HepG2 (cell line): ENCODE results near the gene DENND5B. TPM values are rescaled to one million over a fixed set of nuclear protein-coding genes. Genes with fewer than 3 reads are reported as not detected.
A peak's percentile ranks its signal among the peaks of the same experiment; 100 is the strongest.

Source experiments
- ADNP ChIP-seq: sonication (generic); formaldehyde crosslinking; IDR thresholded peaks from 2 replicates; pipeline ENCODE4 v1.4.0; 2020; ENCODE audit warnings: missing genetic modification reagents
- ASH2L ChIP-seq: fragments of 300-600, 200-600 bp; sonication (generic); IDR thresholded peaks from 2 replicates; pipeline ENCODE4 v1.7.0; 2017; ENCODE audit warnings: low read depth, mild to moderate bottlenecking, moderate library complexity, mixed read lengths, low read length; ENCODE audit not compliant: insufficient read length
- EP300 ChIP-seq, 3 experiments: sonication (generic) in 1 of 3; formaldehyde crosslinking in 1 of 3; IDR thresholded peaks; 2 replicates each; pipeline versions ENCODE4 v1.5.1 to v1.6.1; 2011 to 2020; ENCODE audit warnings: low read depth in 2 of 3, low read length in 2 of 3, borderline replicate concordance in 1 of 3, improper control_type of control experiment in 1 of 3, mild to moderate bottlenecking in 1 of 3, missing genetic modification reagents in 1 of 3, moderate library complexity in 1 of 3
- KAT7 ChIP-seq: IDR thresholded peaks from 2 replicates; pipeline ENCODE4 v1.6.1; 2018; ENCODE audit warnings: borderline replicate concordance, missing compliant biosample characterization
- NAIF1 ChIP-seq: sonication (generic); formaldehyde crosslinking; IDR thresholded peaks from 2 replicates; pipeline ENCODE4 v1.5.0; 2020; ENCODE audit warnings: mild to moderate bottlenecking, missing genetic modification reagents, borderline replicate concordance
- RAD51 ChIP-seq: fragments of 450-650 bp; IDR thresholded peaks from 2 replicates; pipeline ENCODE4 v1.6.1; 2016; ENCODE audit warnings: borderline replicate concordance
- REPIN1 ChIP-seq: sonication (generic); formaldehyde crosslinking; IDR thresholded peaks from 2 replicates; pipeline ENCODE4 v1.8.0; 2022; ENCODE audit warnings: missing genetic modification reagents, low read depth, mild to moderate bottlenecking, borderline replicate concordance
- TARDBP ChIP-seq: sonication (generic); formaldehyde crosslinking; IDR thresholded peaks from 2 replicates; pipeline ENCODE4 v1.8.0; 2022; ENCODE audit warnings: mild to moderate bottlenecking, missing genetic modification reagents
- TMF1 ChIP-seq: sonication (generic); formaldehyde crosslinking; IDR thresholded peaks from 2 replicates; pipeline ENCODE4 v1.8.1; 2022; ENCODE audit warnings: low read depth, missing genetic modification reagents
- U2AF1 ChIP-seq: fragments of 200-400 bp; formaldehyde crosslinking; optimal IDR thresholded peaks from 2 replicates; pipeline ENCODE3; 2017; ENCODE audit warnings: mild to moderate bottlenecking, low read depth, low read length
- ZBTB10 ChIP-seq: sonication (generic); formaldehyde crosslinking; IDR thresholded peaks from 2 replicates; pipeline ENCODE4 v1.4.0; 2020; ENCODE audit warnings: missing genetic modification reagents, borderline replicate concordance
- ZBTB2 ChIP-seq: sonication (generic); formaldehyde crosslinking; IDR thresholded peaks from 2 replicates; pipeline ENCODE4 v1.8.0; 2022; ENCODE audit warnings: low read depth, missing genetic modification reagents
- ZBTB7A ChIP-seq: sonication (generic); formaldehyde crosslinking; IDR thresholded peaks from 2 replicates; pipeline ENCODE4 v1.8.0; 2022; ENCODE audit warnings: mild to moderate bottlenecking, missing genetic modification reagents
- ZNF557 ChIP-seq: sonication (generic); formaldehyde crosslinking; IDR thresholded peaks from 2 replicates; pipeline ENCODE4 v1.4.0; 2020; ENCODE audit warnings: missing genetic modification reagents
- ZNF704 ChIP-seq: sonication (generic); formaldehyde crosslinking; IDR thresholded peaks from 2 replicates; pipeline ENCODE4 v1.8.1; 2023; ENCODE audit warnings: mild to moderate bottlenecking, inconsistent platforms, moderate library complexity, missing genetic modification reagents, borderline replicate concordance
- polyA plus RNA-seq, 8 experiments: library from polyadenylated mRNA; depleted of rRNA in 3 of 8; stranded (reverse) in 7 of 8; unstranded in 1 of 8; fragments of >200 nt; fragmentation: Illumina TruSeq in 4 of 8; extraction: Trizol in 4 of 8; gene quantifications; 2 replicates each; pipeline versions ENCODE4 v1.2.1 to v1.2.3, GENCODE V29; 2011 to 2016; ENCODE audit warnings: low read depth in 4 of 8, missing spikeins in 1 of 8, mixed read lengths in 1 of 8; ENCODE audit not compliant: insufficient read depth in 1 of 8
- total RNA-seq, 5 experiments: library from RNA; depleted of rRNA; stranded (reverse); fragments of >200 nt; fragmentation: Illumina TruSeq; extraction: Trizol; gene quantifications; 2 replicates each; pipeline ENCODE4 v1.2.3, GENCODE V29; 2016; ENCODE audit warnings: low read depth in 1 of 5

Gene DENND5B
- total and polyA plus RNA-seq, 2 of the 13 experiments (the other 11 are each of a cell fraction or from before 2014, with no cell fraction given): 14.7 to 18.7 TPM

GRCh38 chr12:31362115-31362758, 228.7 kb downstream of the DENND5B start (continued):
- TF ChIP-seq ZNF704 (CRISPR knock-in tag) (no peak), ADNP (no peak), TARDBP (no peak), REPIN1 (CRISPR knock-in tag) (no peak), ZBTB2 (CRISPR knock-in tag) (no peak), KAT7 (CRISPR knock-in tag) (no peak), NAIF1 (CRISPR knock-in tag) (no peak), ZBTB10 (no peak), ZBTB7A (no peak), U2AF1 (no peak), ZNF557 (CRISPR knock-in tag) (no peak), RAD51 (no peak), ASH2L (no peak), EP300 (IDR thresholded peaks at IDR 0.05; ENCODE audit: low read depth in 2 of 2, low read length in 2 of 2) (no peak), EP300 (CRISPR knock-in tag; IDR thresholded peaks at IDR 0.05; ENCODE audit: borderline replicate concordance) (0 out of 2 replicates have a peak, but pooled peaks have one; percentile 18), TMF1 (CRISPR knock-in tag) (no peak)
